GM19452 (cell line): ENCODE data around the gene SAFB.

Experiments
- ATAC-seq: cut with Tn5 transposase; IDR thresholded peaks from one replicate; pipeline ENCODE4 v1.9.1; 2021; ENCODE audit not compliant: unreplicated experiment

SAFB gene

GRCh38 chr19:5664515-5664914 is 41.6 kb downstream of the SAFB start:
- no peak for ATAC-seq

GRCh38 chr19:5665781-5666513 is 43.1 kb downstream of the SAFB start:
- ATAC-seq: no peak

- no peak for ATAC-seq
Observed at GRCh38 chr19:5666921-5667610, 44.2 kb downstream of the SAFB start.

- no peak for ATAC-seq
Observed at GRCh38 chr19:5667751-5668271, 44.9 kb downstream of the SAFB start.

GRCh38 chr19:5669212-5669611 is 46.3 kb downstream of the SAFB start:
- no peak for ATAC-seq

- ATAC-seq: no peak
Observed at GRCh38 chr19:5671600-5671999, 48.7 kb downstream of the SAFB start.

- ATAC-seq: no peak
Observed at GRCh38 chr19:5672708-5673459, 50.0 kb downstream of the SAFB start.

GRCh38 chr19:5673752-5674151 is 50.9 kb downstream of the SAFB start:
- no peak for ATAC-seq

GRCh38 chr19:5674714-5675113 is 51.8 kb downstream of the SAFB start:
- no peak for ATAC-seq

- ATAC-seq: no peak
Observed at GRCh38 chr19:5676105-5676771, 53.4 kb downstream of the SAFB start.

GRCh38 chr19:5676772-5677105 is 53.9 kb downstream of the SAFB start:
- no peak for ATAC-seq

GRCh38 chr19:5677136-5677535 is 54.3 kb downstream of the SAFB start:
- ATAC-seq: no peak

GRCh38 chr19:5677580-5677979 is 54.7 kb downstream of the SAFB start:
- no peak for ATAC-seq

GRCh38 chr19:5678071-5678718 is 55.3 kb downstream of the SAFB start:
- ATAC-seq: no peak

- no peak for ATAC-seq
Observed at GRCh38 chr19:5679289-5680083, 56.6 kb downstream of the SAFB start.

GRCh38 chr19:5680084-5680436 is 57.2 kb downstream of the SAFB start:
- ATAC-seq: no peak

- peak; percentile 86 for ATAC-seq
Observed at GRCh38 chr19:5680437-5681368, 57.8 kb downstream of the SAFB start, which contains the start of the genes HSD11B1L and MICOS13. Gene HSD11B1L, plus strand, starts transcription at chr19:5681027. Its CDS starts 3,806 bp downstream, at chr19:5684833. Gene MICOS13, minus strand, starts transcription at chr19:5680516. Its CDS starts 30 bp downstream, at chr19:5680486.

GRCh38 chr19:5681391-5682106 is 58.7 kb downstream of the SAFB start:
- no peak for ATAC-seq
